HG03354 (cell line): ENCODE data around the gene NAA40.
A peak's percentile ranks its signal among the peaks of the same experiment; 100 is the strongest.
"Not testable (repeated sequence)": the region's sequence is repeated elsewhere in the genome, so short reads cannot be mapped to it uniquely, and the experiment has no call there.

Source experiments
- ATAC-seq: cut with Tn5 transposase; IDR thresholded peaks from one replicate; pipeline ENCODE4 v1.9.1; 2021; ENCODE audit warnings: mild to moderate bottlenecking; ENCODE audit not compliant: unreplicated experiment, poor library complexity, severe bottlenecking

Gene NAA40

GRCh38 chr11:63931876-63932275 lies 6.9 kb upstream of the NAA40 start:
- ATAC-seq = no peak

DNA sequence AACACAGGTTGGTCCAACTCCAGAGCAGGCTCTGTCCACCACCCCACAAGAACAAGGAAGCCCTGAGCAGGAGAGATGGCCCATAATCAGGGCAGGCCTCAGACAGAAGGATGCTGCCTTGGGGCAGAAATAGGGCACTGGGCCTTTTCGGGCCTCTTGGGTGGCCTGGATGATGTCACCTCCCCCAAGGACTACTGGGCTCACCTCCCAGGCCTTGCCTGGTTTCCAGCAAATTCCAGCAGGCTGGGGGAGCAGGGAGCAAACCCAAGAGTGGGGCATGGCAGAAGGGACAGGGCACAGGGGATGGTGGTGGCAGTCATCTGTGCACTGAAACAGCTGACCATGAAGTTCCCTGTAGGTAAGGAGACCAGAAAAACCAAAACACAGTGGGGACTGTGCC lies 5.3 kb upstream of the NAA40 start:
- no peak for ATAC-seq

DNA sequence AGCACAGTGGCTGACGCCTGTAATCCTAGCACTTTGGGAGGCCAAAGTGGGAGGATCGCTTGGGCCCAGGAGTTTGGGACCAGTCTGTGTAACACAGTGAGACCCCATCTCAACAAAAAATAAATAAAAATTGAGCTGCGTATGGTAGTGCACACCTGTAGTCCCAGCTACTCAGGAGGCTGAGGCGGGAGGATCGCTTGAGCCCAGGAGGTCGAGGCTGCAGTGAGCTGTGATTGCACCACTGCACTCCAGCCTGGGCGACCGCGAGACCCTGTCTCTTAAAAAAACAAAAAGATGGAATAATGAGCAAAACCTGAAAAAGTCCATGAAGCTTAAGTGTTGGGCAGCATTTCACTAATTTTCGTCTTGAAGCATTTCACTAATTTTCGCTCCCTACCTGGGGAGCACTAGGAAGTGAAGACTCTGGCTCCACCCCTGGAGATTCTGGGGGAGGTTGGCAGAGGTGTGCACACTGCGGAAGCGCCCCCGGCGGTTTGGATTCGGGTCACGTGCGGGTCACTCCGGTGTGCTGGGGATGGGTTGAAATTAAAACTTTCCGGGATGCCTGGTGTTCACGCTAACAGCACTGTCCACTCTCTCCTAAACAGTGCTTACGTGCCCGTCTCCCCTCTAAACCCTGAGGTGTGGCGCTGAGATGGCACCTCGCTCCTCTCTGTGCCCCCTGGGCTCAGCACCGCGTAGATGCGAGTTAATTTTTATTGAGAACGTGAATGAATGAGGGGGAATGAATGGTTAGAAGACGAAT lies 906 bp upstream of the NAA40 start:
- peak; percentile 13 for ATAC-seq

GRCh38 chr11:63939397-63939891 lies 642 bp downstream of the NAA40 start:
- ATAC-seq = no peak

GRCh38 chr11:63940786-63941185 lies 2.0 kb downstream of the NAA40 start:
- ATAC-seq = no peak

- ATAC-seq = no peak
These were observed 3.1 kb downstream of the NAA40 start for GRCh38 chr11:63941901-63942300.

GRCh38 chr11:63942803-63943202 lies 4.0 kb downstream of the NAA40 start:
- no peak for ATAC-seq

- ATAC-seq = no peak
These were observed 6.2 kb downstream of the NAA40 start for GRCh38 chr11:63944987-63945386.

GRCh38 chr11:63945477-63946163 lies 6.8 kb downstream of the NAA40 start:
- no peak for ATAC-seq

DNA sequence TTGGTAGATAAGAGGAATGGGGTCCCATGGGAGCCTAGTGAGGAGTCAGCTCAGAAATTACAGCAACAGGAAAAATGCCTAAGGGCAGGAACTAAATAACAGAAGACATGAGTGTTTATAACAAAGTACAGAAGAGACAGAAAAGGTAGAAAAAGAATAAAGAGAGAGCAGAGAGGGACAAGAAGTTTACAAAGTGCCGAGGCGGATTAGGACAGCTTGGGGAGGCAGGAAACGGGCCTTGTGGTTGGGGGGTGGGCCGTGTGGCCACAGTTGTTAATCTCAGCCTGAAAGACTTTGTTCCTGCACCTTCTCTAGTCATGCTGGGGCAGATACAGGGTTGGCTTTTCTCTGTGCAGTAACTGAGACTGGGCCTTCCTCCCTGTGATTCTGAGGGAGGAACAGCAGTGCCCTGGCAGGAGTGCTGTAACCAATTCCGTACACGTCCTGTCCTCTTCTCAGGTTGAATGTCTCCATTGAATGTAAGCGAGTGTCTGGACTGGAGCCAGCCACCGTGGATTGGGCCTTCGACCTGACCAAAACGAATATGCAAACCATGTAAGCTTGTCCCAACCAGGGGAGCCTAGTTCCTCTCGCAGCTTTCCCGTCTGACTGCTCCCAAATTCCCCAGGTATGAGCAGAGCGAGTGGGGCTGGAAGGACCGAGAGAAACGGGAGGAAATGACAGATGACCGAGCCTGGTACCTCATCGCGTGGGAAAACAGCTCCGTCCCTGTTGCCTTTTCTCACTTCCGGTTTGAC lies 13.2 kb downstream of the NAA40 start:
- no peak for ATAC-seq

DNA sequence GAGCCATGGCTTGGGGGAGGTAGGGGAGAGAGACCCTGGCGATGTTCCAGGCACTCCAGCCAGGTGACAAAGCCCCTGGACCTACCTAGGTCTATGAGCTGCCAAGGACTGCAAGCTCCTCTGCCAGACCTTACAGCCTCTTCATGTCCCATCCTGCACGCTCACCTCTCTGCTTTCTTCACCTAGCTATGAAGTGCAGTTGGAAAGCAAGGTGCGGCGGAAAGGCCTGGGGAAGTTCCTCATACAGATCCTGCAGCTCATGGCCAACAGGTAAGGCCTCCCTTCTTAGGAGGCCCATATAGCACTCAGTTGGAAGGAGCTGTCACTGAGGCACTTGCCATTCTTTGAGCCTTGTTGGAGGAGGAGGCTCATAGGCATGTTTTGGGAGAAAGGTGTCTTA lies 13.8 kb downstream of the NAA40 start:
- no peak for ATAC-seq

- ATAC-seq = no peak
These were observed 19.2 kb downstream of the NAA40 start for GRCh38 chr11:63958008-63958407.

- ATAC-seq = no peak
These were observed 23.0 kb downstream of the NAA40 start for GRCh38 chr11:63961608-63962412.

GRCh38 chr11:63963895-63964294 lies 25.1 kb downstream of the NAA40 start:
- ATAC-seq = not testable (repeated sequence)

- ATAC-seq = no peak
These were observed 27.6 kb downstream of the NAA40 start for GRCh38 chr11:63966444-63966843.

- no peak for ATAC-seq
These were observed 30.7 kb downstream of the NAA40 start for GRCh38 chr11:63969461-63969860.

DNA sequence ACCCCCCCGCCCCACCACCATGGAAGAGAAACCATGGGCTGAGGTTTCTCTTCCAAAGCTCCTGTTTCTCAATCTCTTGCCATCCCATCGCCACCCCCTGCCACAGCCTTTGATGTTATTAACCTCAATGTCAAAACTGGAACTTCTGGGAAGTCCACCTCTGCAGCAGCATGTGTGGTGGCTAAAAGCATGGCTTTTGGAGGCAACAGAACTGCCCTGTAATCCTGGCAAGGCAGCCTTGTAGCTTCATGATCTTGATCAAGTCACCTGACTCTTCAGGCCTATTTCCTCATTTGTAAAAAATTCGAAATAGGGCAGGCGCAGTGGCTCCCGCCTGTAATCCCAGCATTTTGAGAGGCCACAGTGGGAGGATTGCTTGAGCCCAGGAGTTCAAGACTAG lies 32.1 kb downstream of the NAA40 start:
- ATAC-seq = no peak

- ATAC-seq = not testable (repeated sequence)
These were observed 35.1 kb downstream of the NAA40 start for GRCh38 chr11:63973912-63974258.

DNA sequence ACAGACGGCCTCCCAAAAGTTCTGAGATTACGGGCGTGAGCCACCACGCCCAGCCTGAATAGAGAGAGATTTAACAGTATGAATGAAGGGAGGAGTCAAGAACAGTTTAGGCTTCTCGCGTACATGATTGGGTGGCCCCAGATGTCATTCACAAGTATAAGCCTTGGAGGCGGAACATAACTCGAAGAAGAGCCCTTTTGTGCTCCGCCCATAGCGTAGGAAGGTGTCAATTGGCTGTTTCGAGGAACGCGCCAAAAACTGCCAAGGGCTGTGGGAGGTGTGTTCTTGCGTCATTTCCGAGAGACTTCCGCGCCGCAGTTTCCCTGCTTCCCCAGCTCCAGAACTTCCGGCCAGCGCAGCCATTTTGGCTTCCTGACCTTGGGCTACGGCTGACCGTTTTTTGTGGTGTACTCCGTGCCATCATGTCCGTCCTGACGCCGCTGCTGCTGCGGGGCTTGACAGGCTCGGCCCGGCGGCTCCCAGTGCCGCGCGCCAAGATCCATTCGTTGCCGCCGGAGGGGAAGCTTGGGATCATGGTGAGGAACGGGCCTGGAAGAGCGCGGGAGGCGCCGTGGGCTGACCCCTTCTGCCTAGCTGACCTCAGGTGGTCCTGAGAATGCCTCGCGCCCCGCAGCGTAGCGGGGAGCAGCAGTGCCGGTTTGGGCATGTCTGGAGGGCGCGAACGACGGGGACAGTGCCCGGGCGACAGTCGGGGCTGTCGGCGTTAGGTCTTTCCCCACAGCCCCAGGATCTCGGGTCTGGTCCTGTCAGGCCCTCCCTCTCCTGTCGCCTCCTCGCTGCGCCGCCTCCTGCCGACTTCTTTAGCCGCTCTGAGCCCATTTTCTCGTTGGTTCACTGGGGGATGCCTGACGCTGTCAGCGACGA lies 35.7 kb downstream of the NAA40 start, which contains the start of gene COX8A:
COX8A (plus strand) TSS at position 362 of the 885 bp plus-strand sequence; CDS start at position 423, 61 bp downstream.
- peak; percentile 98 for ATAC-seq
